ENCODE results near the gene CUL3. TPM values are rescaled to one million over a fixed set of nuclear protein-coding genes. Genes with fewer than 3 reads are reported as not detected.

The CUL3 gene
- total RNA-seq, 1 donor from 2014 or later, result 139 TPM

DNA sequence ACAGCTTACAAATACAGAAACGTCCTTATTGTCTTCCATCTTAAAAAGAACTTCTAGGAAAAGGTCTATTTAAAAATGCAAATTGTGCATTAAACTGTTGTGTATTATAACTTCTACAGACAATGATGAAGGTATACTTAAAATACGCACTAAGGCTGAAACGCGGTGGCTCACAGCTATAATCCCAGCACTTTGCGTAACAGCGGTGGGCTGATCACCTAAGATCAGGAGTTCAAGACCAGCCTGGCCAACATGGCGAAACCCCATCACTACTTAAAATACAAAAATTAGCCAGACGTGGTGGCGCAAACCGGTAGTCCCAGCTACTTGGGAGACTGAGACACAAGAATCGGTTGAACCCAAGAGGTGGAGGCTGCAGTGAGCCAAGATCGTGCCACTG lies 4.9 kb downstream of the CUL3 start:
- DNase-seq (ENCODE audit: low read depth), result no peak

DNA sequence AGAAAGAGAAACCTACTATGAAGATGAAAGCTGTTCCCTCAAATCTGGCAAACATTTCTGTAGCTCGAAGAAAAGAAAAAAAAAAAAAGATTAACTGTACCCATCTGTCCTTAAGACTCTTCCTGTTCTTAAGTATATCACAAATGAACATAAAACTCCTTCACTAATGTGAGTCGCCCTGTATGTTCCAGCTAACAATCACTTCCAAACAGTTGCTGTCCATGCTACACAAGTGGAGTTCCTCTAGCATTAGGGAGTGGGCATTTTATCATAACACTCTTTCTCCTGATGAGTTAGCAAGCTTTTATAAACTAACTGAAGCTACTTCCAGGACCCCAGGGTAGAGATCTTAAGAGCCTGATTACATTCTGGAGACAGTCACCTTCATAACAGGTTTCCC lies 5.8 kb downstream of the CUL3 start:
- DNase-seq (ENCODE audit: low read depth), result peak; percentile 35

DNA sequence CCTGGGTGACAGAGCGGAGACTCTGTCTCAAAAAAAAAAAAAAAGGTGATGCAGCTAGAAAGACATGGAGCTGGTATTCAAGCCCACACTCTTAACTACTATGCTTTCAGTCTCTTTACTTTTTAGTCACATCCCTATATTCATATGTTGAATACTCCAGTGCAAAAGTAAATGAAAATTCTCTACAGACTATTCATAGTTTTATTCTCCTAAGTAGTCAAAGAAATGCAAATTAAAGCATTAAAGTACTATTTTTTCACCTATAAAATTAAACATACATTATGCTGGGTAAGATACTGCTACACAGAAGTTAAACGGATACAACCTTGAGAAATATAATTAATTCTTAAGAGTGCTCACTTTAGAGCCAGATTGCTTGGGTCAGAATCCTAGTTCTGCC lies 7.6 kb downstream of the CUL3 start:
- DNase-seq (ENCODE audit: low read depth), result no peak

DNA sequence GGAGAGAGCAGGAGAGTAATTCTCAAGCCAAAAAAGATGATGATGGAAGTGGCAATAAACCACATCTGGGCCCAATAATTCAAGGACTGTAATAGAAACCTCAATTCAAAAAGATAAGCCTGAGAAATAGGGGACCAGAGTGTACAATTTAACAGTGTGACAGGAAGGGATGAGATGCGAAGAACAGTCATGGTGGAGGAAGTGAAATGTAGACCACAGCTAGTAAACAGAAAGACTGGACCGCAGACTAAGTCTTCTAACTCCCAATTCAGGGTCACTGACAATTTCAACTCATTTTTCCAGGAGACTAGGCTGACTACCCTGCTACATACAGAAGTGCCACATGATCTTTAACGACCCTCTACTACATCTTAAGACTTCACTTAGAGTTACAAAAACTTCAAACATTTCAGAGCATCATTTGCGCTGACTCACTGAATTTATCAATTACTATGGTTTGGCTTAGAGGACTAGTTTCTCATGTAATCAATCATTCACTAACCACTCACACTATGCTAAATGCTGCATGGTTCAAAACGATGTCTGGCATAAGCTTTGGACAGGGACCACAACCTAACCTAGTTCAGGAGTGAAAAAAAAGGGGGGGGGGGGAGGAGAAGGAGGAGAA lies 9.0 kb downstream of the CUL3 start:
- DNase-seq (ENCODE audit: low read depth), result peak; percentile 58

DNA sequence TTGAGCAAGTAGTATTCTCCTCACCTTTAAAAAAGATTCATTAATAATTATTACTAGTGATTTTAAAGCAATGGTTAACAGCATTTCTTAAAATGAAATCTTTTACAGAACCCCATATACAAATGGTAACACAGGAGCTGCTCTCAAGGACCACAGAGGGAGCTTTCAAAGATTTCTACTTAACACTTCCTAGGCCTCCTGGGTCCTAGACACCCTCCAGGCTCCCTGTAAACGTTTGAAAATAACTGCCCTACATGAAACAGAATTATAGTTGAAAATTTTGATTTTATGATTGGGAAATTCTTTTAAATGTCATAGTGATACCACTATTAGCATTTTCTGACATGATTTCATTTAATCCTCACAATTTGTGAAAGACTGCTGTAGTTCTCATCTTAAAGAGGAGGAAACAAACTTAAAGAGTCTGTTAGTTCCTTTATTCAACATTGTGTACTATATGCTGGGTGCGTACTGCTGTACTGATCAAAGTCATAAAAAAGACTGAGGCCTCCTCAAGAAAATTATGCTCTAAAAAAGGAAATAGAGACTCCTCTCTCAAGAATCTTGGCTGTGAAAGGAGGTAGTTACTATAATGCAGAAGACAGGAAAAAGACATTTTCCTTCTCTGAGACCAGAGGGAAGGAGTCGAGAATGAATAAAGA lies 10.6 kb downstream of the CUL3 start:
- no peak for DNase-seq (ENCODE audit: low read depth)

DNA sequence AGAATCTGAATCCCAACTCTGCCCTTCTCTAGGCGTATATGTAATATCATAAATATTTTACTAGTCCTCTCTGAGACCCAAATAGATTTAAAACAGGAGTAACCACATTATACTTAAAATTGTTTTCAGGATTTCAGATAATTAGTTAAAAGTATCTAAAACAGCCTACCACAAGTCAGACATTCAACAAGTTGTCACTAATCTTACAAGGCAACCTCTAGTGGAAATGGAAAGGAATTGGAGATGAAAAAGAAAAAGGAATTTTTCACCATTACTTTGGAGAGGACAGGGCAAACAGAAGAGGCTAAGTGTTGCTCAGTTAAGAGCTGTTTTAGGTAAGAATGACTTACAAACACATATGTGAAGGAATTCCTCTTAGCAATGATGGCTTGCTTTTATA lies 11.4 kb downstream of the CUL3 start:
- no peak for DNase-seq (ENCODE audit: low read depth)

DNA sequence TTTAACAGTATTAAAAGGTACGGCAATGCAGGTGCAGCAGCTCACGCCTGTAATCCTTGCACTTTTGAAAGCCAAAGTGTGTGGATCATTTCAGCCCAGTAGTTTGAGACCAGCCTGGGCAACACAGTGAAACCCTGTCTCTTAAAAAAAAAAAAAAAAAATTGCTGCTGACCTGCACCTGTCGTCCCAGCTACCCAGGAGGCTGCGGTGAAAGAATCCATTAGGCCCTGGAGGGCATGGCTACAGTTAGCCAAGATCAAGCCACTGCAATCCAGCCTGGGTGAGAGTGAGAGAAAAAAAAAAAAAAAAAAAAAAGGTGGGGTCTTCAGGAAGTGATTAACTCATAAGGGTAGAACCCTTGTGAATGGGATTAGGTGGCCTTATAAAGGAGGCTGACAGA lies 12.8 kb downstream of the CUL3 start:
- DNase-seq (ENCODE audit: low read depth), result no peak

DNA sequence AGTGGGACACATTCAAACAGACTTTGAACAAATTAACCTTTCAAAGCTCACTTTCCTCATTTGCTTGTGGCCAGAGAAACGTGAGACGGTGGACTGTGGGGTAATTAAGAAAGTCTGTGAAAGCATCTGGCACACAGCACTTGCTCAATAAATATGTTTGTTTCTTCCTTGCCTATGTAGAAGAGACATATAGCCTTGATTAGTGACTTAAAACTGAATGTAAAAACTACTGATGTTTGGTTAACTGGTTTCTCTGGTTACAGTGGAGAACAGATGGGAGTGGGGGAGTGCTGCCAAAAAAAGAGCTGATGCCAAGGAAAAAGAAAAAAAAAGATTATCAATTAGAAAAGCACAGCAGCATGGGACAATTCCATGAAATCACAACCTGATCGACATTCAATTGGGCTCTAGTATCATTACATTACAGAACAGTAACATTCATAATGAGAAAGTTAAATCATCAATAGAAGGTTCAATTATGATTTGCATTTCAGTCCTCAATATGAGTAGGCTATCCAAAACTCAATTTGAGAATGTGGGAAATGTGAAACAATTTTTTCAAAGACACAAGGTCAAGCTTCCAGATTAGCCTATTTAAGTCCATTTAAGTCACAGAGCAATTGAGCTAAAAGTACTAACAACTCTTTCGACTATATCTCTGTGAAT lies 14.7 kb downstream of the CUL3 start:
- no peak for DNase-seq (ENCODE audit: low read depth)

DNA sequence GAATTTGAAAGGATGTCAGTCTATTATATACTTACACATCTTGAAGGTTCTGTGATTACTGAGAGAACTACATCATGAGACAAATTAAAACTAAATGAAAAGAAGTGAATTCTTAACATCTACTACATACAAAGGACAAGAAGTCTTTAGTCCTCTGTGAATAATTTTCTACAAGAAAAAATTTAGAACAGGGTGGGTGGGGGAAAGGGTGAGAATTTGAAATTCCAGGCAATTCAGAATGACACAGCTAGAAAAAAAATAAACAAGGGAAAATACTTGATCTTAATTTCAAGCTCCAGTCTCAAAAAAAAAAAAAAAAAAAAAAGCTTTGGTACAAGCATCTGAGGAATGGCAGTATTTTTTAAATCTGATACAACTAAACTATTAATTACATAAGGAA lies 15.5 kb downstream of the CUL3 start:
- DNase-seq (ENCODE audit: low read depth), result peak; percentile 31

DNA sequence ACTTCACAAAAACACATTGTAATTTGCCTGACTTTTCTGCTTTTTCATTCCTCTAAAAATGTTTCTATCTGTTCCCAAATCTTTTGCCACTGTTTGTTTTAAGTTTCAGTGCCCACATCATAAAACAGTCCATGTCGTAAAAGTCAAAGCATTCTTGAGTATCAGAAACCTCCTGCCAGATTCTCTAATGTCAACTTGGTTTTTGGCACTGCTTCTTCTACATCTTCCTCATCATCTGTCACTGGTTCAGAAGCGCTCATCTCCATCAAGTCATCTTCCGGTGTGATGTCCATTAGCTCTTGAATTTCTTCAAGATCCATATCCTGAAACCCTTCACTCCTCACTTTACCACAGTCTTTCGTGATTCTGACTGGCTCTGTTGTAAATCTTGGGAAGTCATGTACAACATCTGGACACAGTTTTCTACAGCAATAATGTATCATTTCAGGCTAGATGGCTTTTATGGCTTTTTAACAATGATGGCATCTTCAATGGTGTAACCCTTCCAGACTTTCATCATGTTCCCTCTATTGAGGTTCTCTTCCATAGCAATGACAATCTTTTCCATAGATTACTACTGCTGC lies 19.6 kb downstream of the CUL3 start:
- no peak for DNase-seq (ENCODE audit: low read depth)

DNA sequence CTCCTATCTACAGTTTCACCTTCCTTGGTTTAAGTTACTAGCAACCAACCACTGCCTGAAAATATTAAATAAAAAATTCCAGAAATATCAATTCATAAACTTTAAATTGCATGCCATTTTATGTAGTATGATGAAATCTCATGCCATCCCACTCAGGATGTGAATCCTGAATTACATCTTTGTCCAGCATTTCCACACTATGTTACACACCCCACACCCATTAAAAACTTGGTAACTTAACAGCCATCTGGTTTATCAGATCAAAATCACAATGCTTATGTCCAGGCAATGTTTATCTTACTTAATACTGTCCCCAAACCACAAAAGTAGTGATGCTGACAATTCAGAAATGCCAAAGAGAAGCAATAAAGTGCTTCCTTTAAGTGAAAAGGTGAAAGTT lies 21.6 kb downstream of the CUL3 start:
- no peak for DNase-seq (ENCODE audit: low read depth)

DNA sequence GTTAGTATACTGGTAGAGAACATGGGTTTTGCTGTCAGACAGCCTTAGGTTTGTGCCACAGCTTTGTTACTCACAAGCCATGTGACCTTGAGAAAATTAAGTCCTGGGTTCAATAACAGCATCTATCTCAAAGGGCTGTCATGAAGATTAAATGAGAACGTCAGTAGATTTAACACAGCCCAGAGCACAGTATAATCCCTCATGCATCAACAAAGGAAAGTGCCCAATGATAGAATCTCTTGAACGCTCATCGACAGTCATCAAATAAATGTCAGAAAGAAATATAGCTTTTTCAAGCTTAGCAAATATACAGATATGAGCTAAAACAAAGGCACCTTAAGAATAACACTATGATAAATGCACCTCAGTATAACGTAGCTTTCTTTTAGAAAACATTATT lies 22.3 kb downstream of the CUL3 start:
- DNase-seq (ENCODE audit: low read depth), result no peak

DNA sequence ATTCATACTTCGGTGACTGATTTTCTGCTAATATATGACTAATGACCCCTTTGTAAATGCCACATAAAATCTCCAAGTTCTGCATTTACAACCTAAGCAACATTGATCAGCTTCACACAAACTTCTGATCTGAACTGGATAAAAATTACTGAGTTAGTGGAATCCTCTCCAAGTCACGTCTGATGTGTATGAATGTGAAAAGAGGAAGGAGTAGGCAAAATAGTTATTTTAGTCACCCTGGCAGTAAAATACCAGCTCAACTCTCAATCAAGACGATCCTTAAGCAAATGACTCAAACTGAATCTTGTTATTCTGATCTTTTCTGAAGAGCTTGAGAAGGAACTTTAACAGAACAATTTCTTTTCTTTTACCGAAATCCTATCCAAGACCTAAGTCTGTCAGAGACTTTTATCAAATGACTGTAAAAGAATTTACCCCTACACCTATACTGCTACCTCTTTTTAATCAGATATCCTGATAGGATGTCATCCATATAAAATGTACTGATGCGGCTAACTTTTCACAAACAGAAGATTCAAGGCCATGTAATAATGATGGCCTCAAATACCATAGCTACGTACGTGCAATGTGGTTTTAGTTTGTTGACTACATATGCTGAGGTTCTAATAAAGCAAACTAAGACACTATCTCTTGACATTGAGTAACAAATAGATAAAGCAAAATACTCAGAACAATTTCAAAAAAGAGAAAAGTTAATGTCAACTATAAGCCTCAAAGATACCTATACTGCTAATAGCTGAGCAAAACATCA lies 23.7 kb downstream of the CUL3 start:
- no peak for DNase-seq (ENCODE audit: low read depth)

DNA sequence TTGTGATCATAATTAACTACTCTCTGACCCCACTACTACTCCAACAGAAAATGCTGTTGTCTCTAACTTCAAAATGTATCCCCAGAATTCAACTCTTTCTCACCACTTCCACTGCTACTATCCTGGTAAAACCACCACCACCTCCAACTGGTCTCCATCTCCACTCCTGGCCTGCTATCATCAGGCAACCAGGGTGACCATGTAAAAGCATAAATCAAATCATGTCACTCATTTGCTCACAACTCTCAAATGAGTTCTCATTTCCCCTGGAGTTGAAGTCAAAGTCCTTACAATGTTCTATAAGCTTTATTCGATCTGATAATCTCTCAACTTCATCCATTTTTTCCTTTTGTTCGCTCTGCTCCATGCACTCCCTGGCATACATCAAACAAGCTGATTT lies 24.6 kb downstream of the CUL3 start:
- no peak for DNase-seq (ENCODE audit: low read depth)

DNA sequence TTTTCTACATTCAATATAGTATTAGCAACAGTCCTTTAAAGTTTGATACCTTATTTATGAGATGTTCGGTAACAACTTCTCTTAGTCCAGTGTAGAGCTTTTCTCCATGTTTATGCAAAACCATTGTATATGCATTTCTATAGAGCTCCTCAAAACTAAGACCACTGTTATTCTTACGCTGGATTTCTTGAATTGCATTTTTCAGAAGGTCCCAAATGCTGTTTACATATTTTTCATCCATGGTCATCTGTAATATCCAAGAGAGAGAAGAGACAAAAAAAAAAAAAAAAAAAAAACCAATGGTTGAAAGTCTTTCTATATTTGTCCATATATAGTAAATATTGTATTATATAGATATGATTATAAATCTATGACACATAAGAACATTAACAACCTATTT lies 27.6 kb downstream of the CUL3 start:
- DNase-seq (ENCODE audit: low read depth), result no peak

DNA sequence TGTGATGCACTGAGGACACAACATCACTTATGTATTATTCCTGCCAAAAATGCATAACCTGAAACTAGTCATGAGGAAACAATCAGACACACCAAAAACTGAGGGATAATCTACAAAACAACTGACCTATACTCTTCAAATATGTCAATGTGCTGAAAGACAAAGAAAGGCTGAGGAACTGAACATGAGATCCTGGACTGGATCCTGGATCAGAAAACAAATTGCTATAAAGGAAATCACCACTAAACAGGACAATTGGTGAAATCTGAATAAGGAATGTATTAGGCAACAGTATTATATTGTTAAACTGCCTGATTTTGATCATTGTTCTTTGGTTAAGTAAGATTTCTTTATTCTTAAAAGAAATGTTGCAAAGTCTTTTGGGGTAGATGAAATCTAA lies 28.8 kb downstream of the CUL3 start:
- DNase-seq (ENCODE audit: low read depth), result no peak

DNA sequence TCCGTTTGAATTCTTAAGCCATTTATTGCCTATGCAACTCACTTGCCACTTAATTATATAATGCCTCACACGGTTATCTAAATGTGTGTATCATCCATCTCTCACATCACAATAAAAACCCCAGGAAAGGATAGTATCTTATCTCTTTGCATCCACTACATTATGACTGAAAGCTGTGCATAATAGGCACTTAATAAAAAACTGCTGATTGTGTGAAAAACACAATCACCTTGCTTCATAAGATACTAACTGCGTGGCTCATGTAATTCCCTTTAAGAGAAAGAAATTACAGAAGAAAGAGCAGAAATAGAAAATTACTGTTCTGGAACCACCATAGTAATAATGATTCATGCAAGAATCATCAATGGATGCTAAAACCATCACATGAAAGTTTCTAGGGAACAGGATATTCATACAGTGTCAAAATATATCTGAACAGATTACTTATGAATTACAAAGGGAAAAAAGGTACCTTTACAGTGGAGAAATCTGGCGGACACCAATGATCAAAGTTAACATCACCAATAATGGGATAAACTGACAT lies 29.3 kb downstream of the CUL3 start:
- DNase-seq (ENCODE audit: low read depth), result no peak

DNA sequence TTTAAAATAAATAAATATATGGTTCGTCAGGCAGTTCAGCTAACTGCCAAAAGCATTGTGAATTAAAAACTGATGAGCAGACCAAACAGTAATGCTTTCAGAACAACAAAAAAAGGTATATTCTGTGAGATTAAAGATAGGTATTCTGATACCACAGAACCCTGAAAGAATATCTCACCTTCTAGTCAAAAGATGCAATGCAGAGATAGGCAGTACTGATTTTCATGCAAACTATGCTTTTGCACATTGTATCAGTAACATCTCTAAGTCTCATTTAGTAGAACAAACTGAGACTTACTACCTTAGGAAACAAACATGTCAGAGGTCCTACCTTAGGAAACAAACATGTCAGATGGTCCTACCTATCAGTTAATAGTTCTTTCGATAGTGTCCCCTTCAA lies 32.4 kb downstream of the CUL3 start:
- no peak for DNase-seq (ENCODE audit: low read depth)

DNA sequence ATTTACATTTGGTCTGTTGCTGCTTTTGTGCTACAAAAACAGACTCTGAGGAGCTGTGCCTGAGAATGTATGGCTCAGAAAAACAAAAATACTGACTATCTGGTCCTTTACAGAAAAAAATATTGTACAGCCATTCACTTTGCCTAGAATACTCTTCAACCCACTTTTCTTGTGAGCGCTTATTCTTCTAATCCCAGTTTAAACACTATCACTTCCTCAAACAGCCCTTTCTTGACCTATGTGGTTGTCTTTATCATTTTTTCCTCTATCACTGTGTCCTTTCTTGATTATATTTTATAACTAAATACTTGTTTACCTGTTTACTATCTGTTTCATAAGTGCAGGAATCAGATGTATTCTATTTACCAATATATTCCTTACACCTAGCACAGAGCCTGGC lies 33.5 kb downstream of the CUL3 start:
- DNase-seq (ENCODE audit: low read depth), result no peak

DNA sequence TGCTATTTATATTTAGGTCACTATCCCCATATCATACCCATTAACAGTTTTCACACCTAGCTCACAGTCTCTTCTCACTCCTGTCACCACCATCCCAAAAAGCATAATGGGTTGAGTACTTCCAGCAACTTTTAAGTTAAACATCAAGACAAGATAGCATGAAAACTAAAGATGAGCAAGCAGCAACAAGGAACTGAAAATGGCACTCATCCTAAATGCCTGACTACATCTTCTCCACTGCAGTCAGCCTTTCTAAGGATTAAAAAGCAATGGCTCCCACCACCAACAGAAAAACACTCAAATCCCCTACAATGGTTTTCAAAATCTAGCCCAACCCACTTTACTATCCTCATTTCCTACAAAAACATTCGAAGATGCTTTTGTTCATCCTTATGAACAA lies 38.2 kb downstream of the CUL3 start:
- no peak for DNase-seq (ENCODE audit: low read depth)

DNA sequence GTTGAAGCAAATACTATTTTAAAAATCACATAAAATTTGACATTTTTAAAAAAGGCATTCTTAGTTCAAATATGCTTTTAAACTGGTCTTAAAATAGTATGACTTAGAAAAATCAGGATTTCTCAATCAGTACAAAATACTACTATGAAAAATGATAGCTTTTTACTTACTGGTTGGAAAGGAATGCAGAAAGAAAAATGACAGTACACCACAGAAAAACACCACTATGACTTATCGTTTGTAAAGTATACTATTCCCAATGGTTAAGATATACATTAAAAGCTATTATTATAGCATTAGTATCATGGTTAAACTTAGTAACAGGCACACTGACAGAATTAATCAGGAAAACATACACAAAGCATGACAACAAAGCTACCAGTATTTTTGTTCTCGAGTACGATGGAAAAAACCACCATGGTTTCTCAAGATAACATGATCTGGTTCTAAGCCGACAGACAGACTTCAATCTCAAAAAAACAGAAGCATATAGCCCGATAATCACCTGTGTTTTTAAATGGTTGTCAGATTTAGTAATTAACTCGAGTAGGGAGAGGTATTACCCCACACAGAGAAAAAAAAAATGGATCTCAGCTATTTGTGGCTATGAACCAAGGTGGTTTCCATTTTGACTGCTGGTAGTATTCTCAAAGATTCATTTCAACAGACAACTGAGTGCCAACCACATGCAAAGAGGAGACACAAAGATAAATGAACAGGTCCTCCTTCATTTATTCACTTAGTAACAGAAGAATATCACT lies 39.1 kb downstream of the CUL3 start:
- DNase-seq (ENCODE audit: low read depth), result no peak

All from renal cortical epithelial cell (primary cell).